ELF-1 (cell line): ENCODE data around the gene ADNP.
"Not testable (repeated sequence)": the region's sequence is repeated elsewhere in the genome, so short reads cannot be mapped to it uniquely, and the experiment has no call there.

Experiments used
- DNase-seq: peaks from one replicate; pipeline ENCODE4 v3.0.0-alpha.2; 2016; ENCODE audit warnings: low read depth, low spot score

Gene ADNP

GRCh38 chr20:50931306-50932015, at the start of gene ADNP:
Gene ADNP (minus strand): TSS chr20:50931437. CDS start chr20:50903996, 27,441 bp downstream.
- peak; percentile 98 for DNase-seq

GRCh38 chr20:50980071-50980681, 48.9 kb upstream of the ADNP start:
- no peak for DNase-seq

- not testable (repeated sequence) for DNase-seq
Measured at GRCh38 chr20:50978533-50978932, 47.3 kb upstream of the ADNP start.

GRCh38 chr20:50977066-50978021, 46.1 kb upstream of the ADNP start:
- DNase-seq, result peak; percentile 77

GRCh38 chr20:50975701-50976330, 44.6 kb upstream of the ADNP start:
- DNase-seq, result no peak

GRCh38 chr20:50969912-50970311, 38.7 kb upstream of the ADNP start:
- no peak for DNase-seq

GRCh38 chr20:50969435-50969834, 38.2 kb upstream of the ADNP start:
- no peak for DNase-seq

GRCh38 chr20:50968289-50968688, 37.1 kb upstream of the ADNP start:
- no peak for DNase-seq

GRCh38 chr20:50967586-50967985, 36.3 kb upstream of the ADNP start:
- no peak for DNase-seq

- DNase-seq, result no peak
Measured at GRCh38 chr20:50959543-50960126, 28.4 kb upstream of the ADNP start.

GRCh38 chr20:50958615-50959542, 27.6 kb upstream of the ADNP start, which contains the start of gene MOCS3:
Gene MOCS3 (plus strand): TSS chr20:50958818. CDS start chr20:50958843, 25 bp downstream.
- peak; percentile 92 for DNase-seq

GRCh38 chr20:50957798-50958614, 26.8 kb upstream of the ADNP start, which contains the start of gene DPM1:
Gene DPM1 (minus strand): TSS chr20:50958532. CDS start chr20:50958523, 9 bp downstream.
- DNase-seq, result peak; percentile 92

GRCh38 chr20:50957276-50957675, 26.0 kb upstream of the ADNP start:
- DNase-seq, result no peak

GRCh38 chr20:50953821-50954220, 22.6 kb upstream of the ADNP start:
- DNase-seq, result no peak

- no peak for DNase-seq
Measured at GRCh38 chr20:50953196-50953595, 22.0 kb upstream of the ADNP start.

GRCh38 chr20:50948132-50948785, 17.0 kb upstream of the ADNP start:
- DNase-seq, result no peak

- DNase-seq, result no peak
Measured at GRCh38 chr20:50943069-50943468, 11.8 kb upstream of the ADNP start.

- DNase-seq, result no peak
Measured at GRCh38 chr20:50933589-50933988, 2.4 kb upstream of the ADNP start.
